Mesenteric fat pad (tissue), 1 donor: Measurements from ENCODE around the gene RNGTT. TPM values are rescaled to one million over a fixed set of nuclear protein-coding genes. Genes with fewer than 3 reads are reported as not detected.
"Not testable (repeated sequence)": the region's sequence is repeated elsewhere in the genome, so short reads cannot be mapped to it uniquely, and the experiment has no call there.

Experiments
- DNase-seq: peaks from one replicate; pipeline ENCODE4 v3.0.0-alpha.2; 2020; ENCODE audit warnings: low spot score
- total RNA-seq: library from RNA; stranded (reverse); fragmentation: NEBNext Ultra II Directional; extraction: Animal tissue kit (Norgen Biotek cat#: 25700); gene quantifications from one replicate; pipeline ENCODE4 v1.2.1, GENCODE V29; 2021
- donor health status: DM: yes; HTN: yes; CAD: no.

Gene RNGTT
- total RNA-seq, 1 donor from 2014 or later = 11.6 TPM

- DNase-seq = no peak
Measured at GRCh38 chr6:88869263-88870020, 94.0 kb downstream of the RNGTT start.

GRCh38 chr6:88867841-88868731 is 95.3 kb downstream of the RNGTT start:
- no peak for DNase-seq

GRCh38 chr6:88866856-88867255 is 96.6 kb downstream of the RNGTT start:
- DNase-seq = no peak

- no peak for DNase-seq
Measured at GRCh38 chr6:88865275-88865674, 98.1 kb downstream of the RNGTT start.

GRCh38 chr6:88864359-88865054 is 98.9 kb downstream of the RNGTT start:
- DNase-seq = no peak

- no peak for DNase-seq
Measured at GRCh38 chr6:88860310-88860709, 103.1 kb downstream of the RNGTT start.

- DNase-seq = no peak
Measured at GRCh38 chr6:88858455-88858854, 105.0 kb downstream of the RNGTT start.

GRCh38 chr6:88856566-88856965 is 106.9 kb downstream of the RNGTT start:
- DNase-seq = no peak

GRCh38 chr6:88855541-88856147 is 107.8 kb downstream of the RNGTT start:
- DNase-seq = no peak

GRCh38 chr6:88852775-88853174 is 110.6 kb downstream of the RNGTT start:
- DNase-seq = no peak

- no peak for DNase-seq
Measured at GRCh38 chr6:88852000-88852399, 111.4 kb downstream of the RNGTT start.

- DNase-seq = no peak
Measured at GRCh38 chr6:88848870-88849269, 114.5 kb downstream of the RNGTT start.

GRCh38 chr6:88843040-88843439 is 120.4 kb downstream of the RNGTT start:
- no peak for DNase-seq

GRCh38 chr6:88842320-88842719 is 121.1 kb downstream of the RNGTT start:
- DNase-seq = no peak

- no peak for DNase-seq
Measured at GRCh38 chr6:88840796-88841539, 122.5 kb downstream of the RNGTT start.

GRCh38 chr6:88840289-88840688 is 123.1 kb downstream of the RNGTT start:
- no peak for DNase-seq

GRCh38 chr6:88839280-88839679 is 124.1 kb downstream of the RNGTT start:
- no peak for DNase-seq

- no peak for DNase-seq
Measured at GRCh38 chr6:88835210-88835609, 128.2 kb downstream of the RNGTT start.

GRCh38 chr6:88833071-88833470 is 130.3 kb downstream of the RNGTT start:
- not testable (repeated sequence) for DNase-seq

GRCh38 chr6:88827599-88827998 is 135.8 kb downstream of the RNGTT start:
- not testable (repeated sequence) for DNase-seq

- DNase-seq = no peak
Measured at GRCh38 chr6:88825856-88826255, 137.6 kb downstream of the RNGTT start.
